SK-N-SH (cell line): ENCODE data around the gene HIPK2. TPM values are rescaled to one million over a fixed set of nuclear protein-coding genes. Genes with fewer than 3 reads are reported as not detected.

Source experiments
- CTCF ChIA-PET: fragments of 300-600, 350-600 bp; formaldehyde crosslinking; extraction: SDS; loops from one replicate; lab custom pipeline; 2021; lab: Yijun Ruan, JAX
- POLR2A ChIA-PET: fragments of 350-600 bp; sonication (Branson Sonifier 250); formaldehyde crosslinking; extraction: SDS; loops from one replicate; lab custom pipeline; 2020; ENCODE audit warnings: antibody characterized with exemption, inconsistent platforms; lab: Yijun Ruan, JAX
- DNase-seq: peaks from one replicate; pipeline ENCODE4 v3.0.0; 2012
- H2AFZ ChIP-seq: fragments of 200-600 bp; sonication (generic); 2 replicates; pipeline ENCODE4 v1.8.1; 2016; ENCODE audit warnings: antibody characterized with exemption, mild to moderate bottlenecking, low read depth
- H3F3A ChIP-seq: fragments of 200-600 bp; sonication (generic); replicated peaks from 2 replicates; pipeline ENCODE3; 2016; ENCODE audit warnings: antibody characterized with exemption, mild to moderate bottlenecking; ENCODE audit not compliant: insufficient read depth
- H3K27ac ChIP-seq, 2 experiments: fragments of 200-500 bp in 1 of 2; fragments of 200-600 bp in 1 of 2; sonication (Bioruptor generic) in 1 of 2; sonication (generic), shearing (Covaris generic) in 1 of 2; 2 replicates each; pipeline versions ENCODE4 v1.5.1 to v1.6.1; 2014 to 2016; ENCODE audit warnings: low read depth in 2 of 2, inconsistent platforms in 1 of 2, low read length in 1 of 2, mild to moderate bottlenecking in 1 of 2, mixed read lengths in 1 of 2
- H3K27me3 ChIP-seq: fragments of 200-600 bp; sonication (generic), shearing (Covaris generic); 2 replicates; pipeline ENCODE4 v1.6.1; 2016; ENCODE audit warnings: mixed run types; ENCODE audit not compliant: insufficient read depth
- H3K36me3 ChIP-seq, 2 experiments: fragments of 200-500 bp in 1 of 2; fragments of 200-600 bp in 1 of 2; sonication (Bioruptor generic) in 1 of 2; sonication (generic) in 1 of 2; replicated peaks in 1 of 2; 2 replicates each; pipeline versions ENCODE3 to v1.5.1; 2014 to 2016; ENCODE audit warnings: low read length in 1 of 2, mild to moderate bottlenecking in 1 of 2; ENCODE audit not compliant: insufficient read depth in 2 of 2, control insufficient read depth in 1 of 2
- H3K4me1 ChIP-seq, 2 experiments: fragments of 200-500 bp in 1 of 2; fragments of 200-600 bp in 1 of 2; sonication (Bioruptor generic) in 1 of 2; sonication (generic), shearing (Covaris generic) in 1 of 2; 2 replicates each; pipeline versions ENCODE4 v1.5.1 to v1.6.1; 2014 to 2016; ENCODE audit warnings: low read depth in 1 of 2, low read length in 1 of 2, mixed run types in 1 of 2; ENCODE audit not compliant: insufficient read depth in 2 of 2, control insufficient read depth in 1 of 2
- H3K4me2 ChIP-seq: fragments of 200-600 bp; sonication (generic), shearing (Covaris generic); 2 replicates; pipeline ENCODE4 v1.6.1; 2017; ENCODE audit warnings: mixed run types
- H3K4me3 ChIP-seq, 2 experiments: fragments of 200-500 bp in 1 of 2; fragments of 200-600 bp in 1 of 2; sonication (Bioruptor generic) in 1 of 2; sonication (generic), shearing (Covaris generic) in 1 of 2; 2 replicates each; pipeline versions ENCODE4 v1.5.1 to v1.8.1; 2014 to 2016; ENCODE audit warnings: low read depth in 2 of 2, inconsistent platforms in 1 of 2, low read length in 1 of 2, mild to moderate bottlenecking in 1 of 2, mixed read lengths in 1 of 2, moderate library complexity in 1 of 2
- H3K79me2 ChIP-seq: fragments of 200-600 bp; sonication (generic); 2 replicates; pipeline ENCODE4 v1.8.1; 2017; ENCODE audit warnings: mild to moderate bottlenecking; ENCODE audit not compliant: insufficient read depth
- H3K9ac ChIP-seq: fragments of 200-600 bp; sonication (generic); 2 replicates; pipeline ENCODE4 v1.6.1; 2017; ENCODE audit warnings: mixed run types
- H3K9me2 ChIP-seq: fragments of 200-600 bp; sonication (generic); 2 replicates; pipeline ENCODE4 v1.6.1; 2017; ENCODE audit warnings: mixed run types
- H3K9me3 ChIP-seq: fragments of 200-600 bp; sonication (generic); 2 replicates; pipeline ENCODE4 v1.6.1; 2017; ENCODE audit warnings: mixed run types, mild to moderate bottlenecking, moderate library complexity
- H4K20me1 ChIP-seq: fragments of 200-600 bp; sonication (generic); 2 replicates; pipeline ENCODE4 v1.6.1; 2017; ENCODE audit warnings: mild to moderate bottlenecking, mixed run types; ENCODE audit not compliant: insufficient read depth
- CHD2 ChIP-seq: fragments of 150-350 bp; IDR thresholded peaks from 2 replicates; pipeline ENCODE4 v1.6.1; 2018; ENCODE audit warnings: low read length; ENCODE audit not compliant: partially characterized antibody
- CTCF ChIP-seq: fragments of 200-600 bp; sonication (generic); IDR thresholded peaks from 2 replicates; pipeline ENCODE4 v1.6.1; 2017; ENCODE audit warnings: antibody characterized with exemption, mild to moderate bottlenecking, moderate library complexity
- EZH2phosphoT487 ChIP-seq: fragments of 200-600 bp; sonication (generic); IDR thresholded peaks from 2 replicates; pipeline ENCODE4 v1.6.1; 2017; ENCODE audit warnings: low read depth, mixed run types, mild to moderate bottlenecking, antibody characterized with exemption, moderate library complexity, borderline replicate concordance
- FOSL2 ChIP-seq: IDR thresholded peaks from 2 replicates; pipeline ENCODE4 v1.4.0; 2012; ENCODE audit warnings: low read depth, mild to moderate bottlenecking, moderate library complexity, borderline replicate concordance
- FOXJ3 ChIP-seq: sonication (generic); formaldehyde crosslinking; IDR thresholded peaks from 2 replicates; pipeline ENCODE4 v1.5.1; 2020; ENCODE audit warnings: mild to moderate bottlenecking, missing genetic modification reagents
- GABPA ChIP-seq: IDR thresholded peaks from 2 replicates; pipeline ENCODE4 v1.4.0; 2012; ENCODE audit warnings: low read depth, mild to moderate bottlenecking
- GATA2 ChIP-seq: sonication (generic); formaldehyde crosslinking; IDR thresholded peaks from 2 replicates; pipeline ENCODE4 v1.5.0; 2020; ENCODE audit warnings: mild to moderate bottlenecking, missing genetic modification reagents
- MAX ChIP-seq: IDR thresholded peaks from 2 replicates; pipeline ENCODE4 v1.4.0; 2012; ENCODE audit warnings: low read depth
- MXI1 ChIP-seq: IDR thresholded peaks from 2 replicates; pipeline ENCODE4 v1.6.1; 2012; ENCODE audit warnings: mild to moderate bottlenecking, low read depth, low read length, improper control_type of control experiment
- NFIC ChIP-seq: IDR thresholded peaks from 2 replicates; pipeline ENCODE4 v1.4.0; 2012; ENCODE audit warnings: borderline replicate concordance
- POLR2AphosphoS5 ChIP-seq: IDR thresholded peaks from 2 replicates; pipeline ENCODE4 v1.6.1; 2012; ENCODE audit warnings: low read depth, low read length
- SIN3A ChIP-seq: IDR thresholded peaks from 2 replicates; pipeline ENCODE4 v1.6.1; 2012; ENCODE audit warnings: low read depth, mild to moderate bottlenecking, low read length, moderate library complexity, borderline replicate concordance
- SMC3 ChIP-seq: IDR thresholded peaks from 2 replicates; pipeline ENCODE4 v1.6.1; 2012; ENCODE audit warnings: low read depth, low read length, improper control_type of control experiment
- TEAD4 ChIP-seq: IDR thresholded peaks from 2 replicates; pipeline ENCODE4 v1.4.0; 2012; ENCODE audit warnings: mild to moderate bottlenecking, borderline replicate concordance; ENCODE audit not compliant: insufficient read depth
- USF1 ChIP-seq: IDR thresholded peaks from 2 replicates; pipeline ENCODE4 v1.4.0; 2012; ENCODE audit warnings: low read depth, borderline replicate concordance
- USF2 ChIP-seq: fragments of 150-350 bp; IDR thresholded peaks from 2 replicates; pipeline ENCODE4 v1.6.1; 2017; ENCODE audit warnings: antibody characterized with exemption, low read length, low read depth, borderline replicate concordance
- WGBS: methylation state at CpG from one replicate; pipeline ENCODE4 v1.1.6; 2017; ENCODE audit warnings: low lambda C conversion rate; 5-methylcytosine and 5-hydroxymethylcytosine counted together
- polyA plus RNA-seq, 3 experiments: library from polyadenylated mRNA; depleted of rRNA; stranded (reverse); fragments of >200 nt; gene quantifications; 2 replicates each; pipeline ENCODE4 v1.2.3, GENCODE V29; 2012

The HIPK2 gene
- polyA plus RNA-seq, 1 of the 3 experiments (the other 2 are of a cell fraction), result 14.2 TPM

GRCh38 chr7:139808846-139809442 is 31.1 kb upstream of the HIPK2 start:
- Histone ChIP-seq H3K27ac (no peak overlapping the region), H3K4me2 (no peak overlapping the region), H3F3A (no peaks in the 10 kb centered on the region), H3K9me2 (no peaks in the 10 kb centered on the region), H3K9me3 (no peaks in the 10 kb centered on the region), H3K79me2 (no peaks in the 10 kb centered on the region), H4K20me1 (no peaks in the 10 kb centered on the region), H3K4me1 (no peaks in the 10 kb centered on the region), H3K4me3 (no peak overlapping the region), H3K36me3 (no peaks in the 10 kb centered on the region), H3K9ac (no peak overlapping the region), H2AFZ (no peak overlapping the region), H3K27me3 (no peaks in the 10 kb centered on the region)
- no peak for DNase-seq
- ChIA-PET CTCF (no interaction called here), POLR2A (no interaction called here)
- TF ChIP-seq EZH2phosphoT487 (no peak), FOXJ3 (CRISPR knock-in tag) (no peak), POLR2AphosphoS5 (no peak), NFIC (no peak), GATA2 (CRISPR knock-in tag) (no peak), USF2 (no peak), FOSL2 (no peak)

- ChIA-PET POLR2A (no interaction called here), CTCF (no interaction called here)
- Histone ChIP-seq H2AFZ (no peak overlapping the region), H3K9ac (no peak overlapping the region), H3K9me3 (no peaks in the 10 kb centered on the region), H3K4me1 (no peaks in the 10 kb centered on the region), H3K4me2 (no peak overlapping the region), H3K36me3 (no peaks in the 10 kb centered on the region), H3F3A (no peaks in the 10 kb centered on the region), H3K4me3 (no peak overlapping the region), H3K27ac (no peak overlapping the region), H4K20me1 (no peaks in the 10 kb centered on the region), H3K9me2 (no peaks in the 10 kb centered on the region), H3K79me2 (no peaks in the 10 kb centered on the region), H3K27me3 (no peaks in the 10 kb centered on the region)
- TF ChIP-seq CTCF, result no peak
- 73% methylated on average over 3 of the region's 3 CpGs for WGBS
- DNase-seq, result no peak
Measured at GRCh38 chr7:139808427-139808826, 30.6 kb upstream of the HIPK2 start.

GRCh38 chr7:139807009-139807408 is 29.2 kb upstream of the HIPK2 start:
- no peaks in the 10 kb centered on the region for H4K20me1 ChIP-seq
- 67% methylated on average over 3 of the region's 3 CpGs for WGBS
- H3F3A ChIP-seq, result no peaks in the 10 kb centered on the region
- H3K4me1 ChIP-seq, result no peaks in the 10 kb centered on the region
- H3K9me2 ChIP-seq, result no peaks in the 10 kb centered on the region
- H3K27ac ChIP-seq, result no peak overlapping the region
- H3K4me2 ChIP-seq, result no peak overlapping the region
- CTCF ChIA-PET, result no interaction called here
- no peaks in the 10 kb centered on the region for H3K36me3 ChIP-seq
- H3K79me2 ChIP-seq, result no peaks in the 10 kb centered on the region
- H2AFZ ChIP-seq, result no peak overlapping the region
- no peak overlapping the region for H3K4me3 ChIP-seq
- no peaks in the 10 kb centered on the region for H3K27me3 ChIP-seq
- TF ChIP-seq CHD2, result no peak
- TF ChIP-seq USF1, result no peak
- no peak for TF ChIP-seq USF2
- TF ChIP-seq MXI1, result no peak
- no peak for TF ChIP-seq GABPA
- no peak for TF ChIP-seq EZH2phosphoT487
- TF ChIP-seq TEAD4, result no peak
- TF ChIP-seq SMC3, result no peak
- no peak for TF ChIP-seq MAX
- no peak for TF ChIP-seq SIN3A
- DNase-seq, result no peak
- POLR2A ChIA-PET, result no interaction called here
- no peak overlapping the region for H3K9ac ChIP-seq
- no peaks in the 10 kb centered on the region for H3K9me3 ChIP-seq
